IMR-90 (cell line): ENCODE results near the gene CD1B. TPM values are rescaled to one million over a fixed set of nuclear protein-coding genes. Genes with fewer than 3 reads are reported as not detected.

Experiments
- ATAC-seq: fragments of 200-7000 bp; cut with Tn5 transposase; 2 replicates; pipeline ENCODE4 v1.9.1; 2020; ENCODE audit warnings: low read depth, mild to moderate bottlenecking, moderate library complexity
- BruUV-seq: library from RNA; stranded (reverse); fragments of 400-500 nt; replicated peaks from 2 replicates; lab custom pipeline; 2021; lab: Mats Ljungman, UMichigan
- CTCF ChIA-PET: fragments of 300-600 bp; formaldehyde crosslinking; extraction: SDS; loops from one replicate; lab custom pipeline; 2021; ENCODE audit warnings: antibody characterized with exemption; lab: Yijun Ruan, JAX
- POLR2A ChIA-PET: fragments of 300-600 bp; sonication (Branson Sonifier 250); formaldehyde crosslinking; loops from one replicate; lab custom pipeline; 2022; ENCODE audit warnings: antibody characterized with exemption; ENCODE audit not compliant: unreplicated experiment; lab: Charles Lee
- DNase-seq: peaks from one replicate; pipeline ENCODE4 v3.0.0; 2013
- H2AFZ ChIP-seq: replicated peaks from 2 replicates; pipeline ENCODE3; 2013; ENCODE audit warnings: low read length, mild to moderate bottlenecking; ENCODE audit not compliant: poor library complexity
- H2AK5ac ChIP-seq: 2 replicates; pipeline ENCODE4 v1.6.1; 2013; ENCODE audit warnings: low read depth, low read length, inconsistent platforms
- H2AK9ac ChIP-seq: replicated peaks from 2 replicates; pipeline ENCODE3; 2013; ENCODE audit warnings: mild to moderate bottlenecking, low read depth, low read length, moderate library complexity; ENCODE audit not compliant: poor library complexity
- H2BK120ac ChIP-seq: 2 replicates; pipeline ENCODE4 v1.6.1; 2013; ENCODE audit warnings: low read depth, low read length, inconsistent platforms
- H2BK15ac ChIP-seq: 3 replicates; pipeline ENCODE4 v1.6.1; 2013; ENCODE audit warnings: low read depth, low read length, inconsistent platforms
- H2BK20ac ChIP-seq: 2 replicates; pipeline ENCODE4 v1.6.1; 2013; ENCODE audit warnings: low read depth, mild to moderate bottlenecking, inconsistent platforms, low read length, moderate library complexity
- H2BK5ac ChIP-seq: 2 replicates; pipeline ENCODE4 v1.6.1; 2013; ENCODE audit warnings: mild to moderate bottlenecking, low read depth, low read length, inconsistent platforms; ENCODE audit not compliant: poor library complexity, severe bottlenecking
- H3K14ac ChIP-seq: replicated peaks from 2 replicates; pipeline ENCODE4 v1.6.1; 2013; ENCODE audit warnings: low read depth, low read length, inconsistent platforms
- H3K18ac ChIP-seq: 2 replicates; pipeline ENCODE4 v1.6.1; 2013; ENCODE audit warnings: low read depth, low read length, control low read depth
- H3K23ac ChIP-seq: 2 replicates; pipeline ENCODE4 v1.6.1; 2013; ENCODE audit warnings: low read depth, low read length, inconsistent platforms
- H3K27ac ChIP-seq: 2 replicates; pipeline ENCODE4 v1.5.1; 2013; ENCODE audit warnings: mild to moderate bottlenecking, control low read depth, low read length; ENCODE audit not compliant: insufficient read depth
- H3K27me3 ChIP-seq: 2 replicates; pipeline ENCODE4 v1.6.1; 2013; ENCODE audit warnings: low read length; ENCODE audit not compliant: control insufficient read depth, insufficient read depth
- H3K36me3 ChIP-seq: 2 replicates; pipeline ENCODE4 v1.6.1; 2013; ENCODE audit warnings: low read length, mixed read lengths; ENCODE audit not compliant: control insufficient read depth, insufficient read depth
- H3K4ac ChIP-seq: 2 replicates; pipeline ENCODE4 v1.6.1; 2013; ENCODE audit warnings: low read depth, low read length, inconsistent platforms
- H3K4me1 ChIP-seq: 2 replicates; pipeline ENCODE4 v1.6.1; 2013; ENCODE audit warnings: low read length, mixed read lengths; ENCODE audit not compliant: control insufficient read depth, insufficient read depth
- H3K4me2 ChIP-seq: 2 replicates; pipeline ENCODE4 v1.6.1; 2013; ENCODE audit warnings: low read depth, mild to moderate bottlenecking, control low read depth, low read length, moderate library complexity
- H3K4me3 ChIP-seq: 2 replicates; pipeline ENCODE4 v1.5.1; 2013; ENCODE audit warnings: low read depth, mild to moderate bottlenecking, control low read depth, low read length, moderate library complexity; ENCODE audit not compliant: insufficient read depth
- H3K56ac ChIP-seq: 2 replicates; pipeline ENCODE4 v1.6.1; 2013; ENCODE audit warnings: low read length, inconsistent platforms; ENCODE audit not compliant: insufficient read depth; ENCODE audit errors: extremely low read depth
- H3K79me1 ChIP-seq, 2 experiments: 2 replicates each; pipeline ENCODE4 v1.6.1; 2013; ENCODE audit warnings: low read length in 2 of 2, inconsistent platforms in 1 of 2, low read depth in 1 of 2
- H3K9ac ChIP-seq: 2 replicates; pipeline ENCODE4 v1.6.1; 2013; ENCODE audit warnings: low read depth, low read length, control low read depth
- H3K9me1 ChIP-seq: 2 replicates; pipeline ENCODE4 v1.6.1; 2013; ENCODE audit warnings: low read length, inconsistent platforms; ENCODE audit not compliant: insufficient read depth
- H3K9me3 ChIP-seq: 2 replicates; pipeline ENCODE4 v1.6.1; 2013; ENCODE audit warnings: low read length; ENCODE audit not compliant: control insufficient read depth, insufficient read depth
- H4K20me1 ChIP-seq: 2 replicates; pipeline ENCODE4 v1.6.1; 2013; ENCODE audit warnings: low read length, inconsistent platforms; ENCODE audit not compliant: insufficient read depth
- H4K5ac ChIP-seq: 2 replicates; pipeline ENCODE4 v1.6.1; 2013; ENCODE audit warnings: mild to moderate bottlenecking, low read depth, low read length, control low read depth
- H4K8ac ChIP-seq, 2 experiments: 2 replicates each; pipeline ENCODE4 v1.6.1; 2013; ENCODE audit warnings: low read depth in 2 of 2, low read length in 2 of 2, control low read depth in 1 of 2, inconsistent platforms in 1 of 2
- H4K91ac ChIP-seq: 2 replicates; pipeline ENCODE4 v1.6.1; 2013; ENCODE audit warnings: low read depth, low read length, inconsistent platforms; ENCODE audit not compliant: insufficient read depth
- BHLHE40 ChIP-seq: fragments of 150-350 bp; IDR thresholded peaks from 2 replicates; pipeline ENCODE4 v1.6.1; 2016; ENCODE audit warnings: mild to moderate bottlenecking, low read depth, low read length
- CEBPB ChIP-seq: IDR thresholded peaks from 2 replicates; pipeline ENCODE4 v1.6.1; 2012; ENCODE audit warnings: low read depth, low read length, improper control_type of control experiment
- MAZ ChIP-seq: IDR thresholded peaks from 2 replicates; pipeline ENCODE4 v1.6.1; 2012; ENCODE audit warnings: low read depth, mild to moderate bottlenecking, low read length, improper control_type of control experiment, moderate library complexity, borderline replicate concordance
- RCOR1 ChIP-seq: IDR thresholded peaks from 2 replicates; pipeline ENCODE4 v1.6.1; 2012; ENCODE audit warnings: mild to moderate bottlenecking, low read length, improper control_type of control experiment; ENCODE audit not compliant: insufficient replicate concordance
- RFX5 ChIP-seq: IDR thresholded peaks from 2 replicates; pipeline ENCODE4 v1.8.0; 2012; ENCODE audit warnings: low read depth, mild to moderate bottlenecking, low read length, moderate library complexity
- SMC3 ChIP-seq: fragments of 150-350 bp; IDR thresholded peaks from 2 replicates; pipeline ENCODE4 v1.6.1; 2016; ENCODE audit warnings: low read depth, mild to moderate bottlenecking, antibody characterized with exemption, low read length, moderate library complexity
- WGBS, 2 experiments: methylation state at CpG; one replicate each; pipeline versions ENCODE4 v1.1.5 to v1.1.7; 2013; ENCODE audit warnings: missing lambda C conversion rate in 2 of 2; ENCODE audit not compliant: insufficient read length in 1 of 2; ENCODE audit errors: extremely low coverage in 2 of 2; 5-methylcytosine and 5-hydroxymethylcytosine counted together
- dilution Hi-C: fragments of 300-500 bp; cut with HindIII; formaldehyde crosslinking; loops from one replicate; pipeline ENCODE4 v1.14.3; 2018; ENCODE audit warnings: low sequenced_read_pairs; ENCODE audit not compliant: unreplicated experiment
- in situ Hi-C: fragments of 300-500 bp; cut with MboI; formaldehyde crosslinking; loops from 3 replicates; pipeline ENCODE4 v1.14.3; 2019; ENCODE audit warnings: low sequenced_read_pairs, inconsistent platforms, mixed read lengths
- intact Hi-C: fragments of 100-400 bp; cut with micrococcal nuclease; formaldehyde crosslinking; loops from 2 replicates; pipeline ENCODE4 v1.10.0; 2022
- polyA plus RNA-seq, 3 experiments: library from polyadenylated mRNA; depleted of rRNA; stranded (reverse); fragments of >200 nt; gene quantifications; 2 replicates each; pipeline ENCODE4 v1.2.3, GENCODE V29; 2012; ENCODE audit warnings: low replicate concordance in 1 of 3
- total RNA-seq: library from RNA; depleted of rRNA; stranded (reverse); fragments of >200 nt; gene quantifications from 2 replicates; pipeline ENCODE4 v1.2.3, GENCODE V29; 2012
- TF ChIP-seq, protein P1 (sequence below): conservative IDR thresholded peaks from 2 replicates; pipeline ENCODE4 v1.5.1; 2012; ENCODE audit warnings: mild to moderate bottlenecking, low read depth, low read length, improper control_type of control experiment
- TF ChIP-seq, protein P2 (sequence below): fragments of 150-350 bp; IDR thresholded peaks from 2 replicates; pipeline ENCODE4 v1.6.1; 2017; ENCODE audit warnings: mild to moderate bottlenecking, antibody characterized with exemption, low read length, low read depth

CD1B gene
- total and polyA plus RNA-seq, 2 of the 4 experiments (the other 2 are of a cell fraction): not detected

DNA sequence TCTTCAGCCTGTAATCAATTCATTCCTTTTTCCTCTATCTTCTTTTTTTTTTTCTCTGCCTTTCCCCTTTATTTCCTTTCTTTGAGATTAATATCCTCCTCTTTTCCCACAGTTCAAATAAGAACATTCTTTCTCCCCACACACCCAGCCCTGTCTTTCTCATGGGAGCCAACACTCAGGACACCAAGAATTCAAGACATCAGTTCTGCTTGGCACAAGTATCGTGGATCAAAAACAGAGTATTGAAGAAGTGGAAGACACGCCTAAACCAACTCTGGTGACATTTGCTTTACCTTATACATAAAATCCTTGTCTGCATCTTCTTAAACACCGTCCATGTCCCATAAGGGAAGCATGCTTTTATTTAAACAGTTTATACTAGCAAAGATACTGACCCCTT lies 25.3 kb upstream of the CD1B start:
- no peak overlapping the region for H3K4me3 ChIP-seq
- dilution Hi-C loops: no loop called here
- in situ Hi-C loops: no loop called here
- H3K36me3 ChIP-seq: no peaks in the 10 kb centered on the region
- H3K79me1 ChIP-seq: no peaks in the 10 kb centered on the region
- no peak overlapping the region for H2BK20ac ChIP-seq
- 20% methylated on average over 1 of the region's 3 CpGs; no CpG with 5 or more reads in 1 of the 2 experiments for WGBS, 2 experiments
- ATAC-seq: no peak
- no peak for DNase-seq
- no peak overlapping the region for H3K9ac ChIP-seq
- no peak overlapping the region for H2AK5ac ChIP-seq
- ChIA-PET CTCF (interaction anchor here (0.7 kb wide), 1 partner anchor 27 kb away, joined by 3 read pairs; no protein-coding TSS in a partner anchor), POLR2A (no interaction called here)
- H2AFZ ChIP-seq: no peak overlapping the region
- H3K9me3 ChIP-seq: no peaks in the 10 kb centered on the region; the same call in 1 of the 2 replicates
- no peak overlapping the region for H4K8ac ChIP-seq
- H3K18ac ChIP-seq: no peak overlapping the region
- H4K5ac ChIP-seq: no peak overlapping the region
- H3K9me1 ChIP-seq: no peaks in the 10 kb centered on the region
- intact Hi-C loops: no loop called here
- no peaks in the 10 kb centered on the region for H4K20me1 ChIP-seq
- no peak overlapping the region for H2BK120ac ChIP-seq
- no peak overlapping the region for H2AK9ac ChIP-seq
- BruUV-seq: no TSS peak
- H2BK5ac ChIP-seq: no peak overlapping the region
- H3K4me2 ChIP-seq: no peak overlapping the region
- H3K4ac ChIP-seq: no peak overlapping the region
- no peak overlapping the region for H3K56ac ChIP-seq
- no peaks in the 10 kb centered on the region for H3K27me3 ChIP-seq
- no peak overlapping the region for H4K91ac ChIP-seq
- H3K4me1 ChIP-seq: no peaks in the 10 kb centered on the region
- H3K14ac ChIP-seq: no peak overlapping the region
- no peak overlapping the region for H3K23ac ChIP-seq
- no peak overlapping the region for H2BK15ac ChIP-seq
- TF ChIP-seq RCOR1: no peak
- TF ChIP-seq BHLHE40: no peak
- no peak for TF ChIP-seq RFX5
- no peak for TF ChIP-seq SMC3
- no peak for TF ChIP-seq MAZ
- TF ChIP-seq, protein P1, sequence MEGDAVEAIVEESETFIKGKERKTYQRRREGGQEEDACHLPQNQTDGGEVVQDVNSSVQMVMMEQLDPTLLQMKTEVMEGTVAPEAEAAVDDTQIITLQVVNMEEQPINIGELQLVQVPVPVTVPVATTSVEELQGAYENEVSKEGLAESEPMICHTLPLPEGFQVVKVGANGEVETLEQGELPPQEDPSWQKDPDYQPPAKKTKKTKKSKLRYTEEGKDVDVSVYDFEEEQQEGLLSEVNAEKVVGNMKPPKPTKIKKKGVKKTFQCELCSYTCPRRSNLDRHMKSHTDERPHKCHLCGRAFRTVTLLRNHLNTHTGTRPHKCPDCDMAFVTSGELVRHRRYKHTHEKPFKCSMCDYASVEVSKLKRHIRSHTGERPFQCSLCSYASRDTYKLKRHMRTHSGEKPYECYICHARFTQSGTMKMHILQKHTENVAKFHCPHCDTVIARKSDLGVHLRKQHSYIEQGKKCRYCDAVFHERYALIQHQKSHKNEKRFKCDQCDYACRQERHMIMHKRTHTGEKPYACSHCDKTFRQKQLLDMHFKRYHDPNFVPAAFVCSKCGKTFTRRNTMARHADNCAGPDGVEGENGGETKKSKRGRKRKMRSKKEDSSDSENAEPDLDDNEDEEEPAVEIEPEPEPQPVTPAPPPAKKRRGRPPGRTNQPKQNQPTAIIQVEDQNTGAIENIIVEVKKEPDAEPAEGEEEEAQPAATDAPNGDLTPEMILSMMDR: no peak
- TF ChIP-seq, protein P2, sequence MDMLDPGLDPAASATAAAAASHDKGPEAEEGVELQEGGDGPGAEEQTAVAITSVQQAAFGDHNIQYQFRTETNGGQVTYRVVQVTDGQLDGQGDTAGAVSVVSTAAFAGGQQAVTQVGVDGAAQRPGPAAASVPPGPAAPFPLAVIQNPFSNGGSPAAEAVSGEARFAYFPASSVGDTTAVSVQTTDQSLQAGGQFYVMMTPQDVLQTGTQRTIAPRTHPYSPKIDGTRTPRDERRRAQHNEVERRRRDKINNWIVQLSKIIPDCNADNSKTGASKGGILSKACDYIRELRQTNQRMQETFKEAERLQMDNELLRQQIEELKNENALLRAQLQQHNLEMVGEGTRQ: no peak
- no peak for TF ChIP-seq CEBPB
- H3K27ac ChIP-seq: no peak overlapping the region
